Ishikawa (cell line): ENCODE data around the gene GABRD.

Source experiments
- TAF1 ChIP-seq: IDR thresholded peaks from 2 replicates; pipeline ENCODE4 v1.6.1; 2012; ENCODE audit warnings: low read depth, mild to moderate bottlenecking
- TCF12 ChIP-seq: IDR thresholded peaks from 2 replicates; pipeline ENCODE4 v1.6.1; 2012; ENCODE audit warnings: low read depth

DNA sequence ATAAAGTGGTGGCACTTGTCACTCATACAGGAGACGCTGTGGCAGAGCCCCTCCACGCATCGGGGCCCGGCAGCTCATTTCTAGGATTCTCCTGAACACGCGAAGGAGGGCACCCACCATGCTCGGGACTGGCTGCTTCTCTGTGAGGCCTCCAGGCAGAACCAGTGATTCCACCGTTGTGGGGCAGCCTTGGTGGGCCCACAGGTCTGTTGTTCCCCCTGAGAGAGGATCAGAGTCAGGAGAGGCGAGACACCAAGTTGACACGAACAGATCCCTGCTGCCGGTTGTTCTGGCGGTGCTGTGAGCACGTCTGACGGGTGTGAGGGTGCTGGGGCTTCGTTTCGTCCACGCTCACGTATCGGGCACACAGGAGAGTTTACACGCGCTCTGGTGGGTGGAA, 57.7 kb downstream of the GABRD start:
- no peak for TF ChIP-seq TCF12
- no peak for TF ChIP-seq TAF1
